Skeletal muscle satellite cell (primary cell): ENCODE data around the gene FRMPD2.
"Not testable (repeated sequence)": the region's sequence is repeated elsewhere in the genome, so short reads cannot be mapped to it uniquely, and the experiment has no call there.

Experiments
- H3K27me3 ChIP-seq: 2 replicates; pipeline ENCODE4 v1.7.0; 2013; ENCODE audit warnings: low read length; ENCODE audit not compliant: control insufficient read depth, insufficient read depth
- H3K36me3 ChIP-seq: 2 replicates; pipeline ENCODE4 v1.7.0; 2013; ENCODE audit warnings: mild to moderate bottlenecking, control low read depth, low read length; ENCODE audit not compliant: insufficient read depth
- H3K4me1 ChIP-seq: 2 replicates; pipeline ENCODE4 v1.7.0; 2013; ENCODE audit warnings: low read length; ENCODE audit not compliant: control insufficient read depth, insufficient read depth
- H3K4me2 ChIP-seq: 2 replicates; pipeline ENCODE4 v1.7.0; 2013; ENCODE audit warnings: mild to moderate bottlenecking, low read length
- H3K4me3 ChIP-seq: 2 replicates; pipeline ENCODE4 v1.7.0; 2013; ENCODE audit warnings: low read length
- H3K9ac ChIP-seq: 2 replicates; pipeline ENCODE4 v1.7.0; 2013; ENCODE audit warnings: mild to moderate bottlenecking, low read depth, low read length, moderate library complexity
- H3K9me3 ChIP-seq: replicated peaks from 2 replicates; pipeline ENCODE4 v1.7.0; 2013; ENCODE audit warnings: mild to moderate bottlenecking, control low read depth, low read length

Gene FRMPD2

GRCh38 chr10:48139953-48140850 is 134.3 kb downstream of the FRMPD2 start:
- H3K9me3 ChIP-seq, H3K4me2 ChIP-seq, H3K9ac ChIP-seq, H3K36me3 ChIP-seq, H3K4me1 ChIP-seq, H3K27me3 ChIP-seq, H3K4me3 ChIP-seq: not testable (repeated sequence)

GRCh38 chr10:48128954-48129353 is 145.5 kb downstream of the FRMPD2 start:
- H3K4me3 ChIP-seq, H3K4me1 ChIP-seq, H3K9ac ChIP-seq, H3K9me3 ChIP-seq, H3K27me3 ChIP-seq, H3K36me3 ChIP-seq, H3K4me2 ChIP-seq: not testable (repeated sequence)

- not testable (repeated sequence) for H3K36me3 ChIP-seq, H3K27me3 ChIP-seq, H3K4me3 ChIP-seq, H3K9me3 ChIP-seq, H3K9ac ChIP-seq, H3K4me2 ChIP-seq, H3K4me1 ChIP-seq
Observed at GRCh38 chr10:48126251-48126650, 148.2 kb downstream of the FRMPD2 start.

- H3K36me3 ChIP-seq, H3K4me1 ChIP-seq, H3K4me3 ChIP-seq, H3K27me3 ChIP-seq, H3K9ac ChIP-seq, H3K4me2 ChIP-seq, H3K9me3 ChIP-seq: not testable (repeated sequence)
Observed at GRCh38 chr10:48125631-48126030, 148.9 kb downstream of the FRMPD2 start.

DNA sequence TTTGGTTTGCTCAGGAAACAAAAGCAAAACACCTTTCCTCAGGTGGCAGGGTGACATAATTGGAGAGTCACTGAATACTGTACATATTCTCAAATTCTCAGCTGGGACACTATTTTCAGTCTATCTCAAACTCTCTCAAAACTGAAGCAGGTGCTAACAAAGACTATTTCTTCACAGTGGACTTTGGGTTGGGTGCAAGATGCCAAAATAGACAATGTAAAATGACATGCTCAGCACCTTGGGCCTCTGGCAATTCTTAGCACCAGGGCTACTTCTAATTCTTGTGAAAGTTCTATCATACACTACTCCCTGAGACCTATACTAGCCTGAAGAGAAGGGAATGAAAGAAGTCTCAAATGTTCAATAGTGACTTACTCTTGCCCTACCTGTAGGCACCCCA is 151.9 kb downstream of the FRMPD2 start:
- not testable (repeated sequence) for H3K4me2 ChIP-seq, H3K4me1 ChIP-seq, H3K36me3 ChIP-seq, H3K9ac ChIP-seq, H3K9me3 ChIP-seq, H3K27me3 ChIP-seq, H3K4me3 ChIP-seq

GRCh38 chr10:48110277-48110676 is 164.2 kb downstream of the FRMPD2 start:
- not testable (repeated sequence) for H3K9ac ChIP-seq, H3K36me3 ChIP-seq, H3K4me3 ChIP-seq, H3K27me3 ChIP-seq, H3K4me2 ChIP-seq, H3K9me3 ChIP-seq, H3K4me1 ChIP-seq
